Measurements from ENCODE around the gene ZNF614.

DNA sequence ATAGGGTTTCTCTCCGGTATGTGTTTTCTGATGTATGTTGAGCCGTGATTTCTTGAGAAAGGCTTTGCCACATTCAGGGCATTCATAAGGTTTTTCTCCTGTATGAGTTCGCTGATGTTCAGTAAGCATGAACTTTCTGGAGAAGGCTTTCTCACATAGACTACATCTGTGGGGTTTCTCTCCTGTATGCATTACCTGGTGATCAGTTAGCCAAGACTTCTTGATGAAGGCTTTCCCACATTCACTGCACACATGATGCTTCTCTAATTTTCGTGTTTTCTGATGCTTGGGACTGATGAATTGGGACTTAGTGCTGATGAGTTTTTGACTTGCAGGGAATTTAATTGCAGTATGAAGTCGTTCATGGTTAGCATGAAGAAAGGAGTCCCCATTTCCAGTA, 62.6 kb downstream of the ZNF614 start:
- no peak for TF ChIP-seq RCOR1 (conservative IDR thresholded peaks at IDR 0.05; ENCODE audit: low read depth, low read length)
- no peak for TF ChIP-seq RFX5 (IDR thresholded peaks at IDR 0.05; ENCODE audit: low read depth, low read length)
- TF ChIP-seq, protein P1, sequence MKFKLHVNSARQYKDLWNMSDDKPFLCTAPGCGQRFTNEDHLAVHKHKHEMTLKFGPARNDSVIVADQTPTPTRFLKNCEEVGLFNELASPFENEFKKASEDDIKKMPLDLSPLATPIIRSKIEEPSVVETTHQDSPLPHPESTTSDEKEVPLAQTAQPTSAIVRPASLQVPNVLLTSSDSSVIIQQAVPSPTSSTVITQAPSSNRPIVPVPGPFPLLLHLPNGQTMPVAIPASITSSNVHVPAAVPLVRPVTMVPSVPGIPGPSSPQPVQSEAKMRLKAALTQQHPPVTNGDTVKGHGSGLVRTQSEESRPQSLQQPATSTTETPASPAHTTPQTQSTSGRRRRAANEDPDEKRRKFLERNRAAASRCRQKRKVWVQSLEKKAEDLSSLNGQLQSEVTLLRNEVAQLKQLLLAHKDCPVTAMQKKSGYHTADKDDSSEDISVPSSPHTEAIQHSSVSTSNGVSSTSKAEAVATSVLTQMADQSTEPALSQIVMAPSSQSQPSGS (IDR thresholded peaks at IDR 0.05; ENCODE audit: low read length), result no peak
- TF ChIP-seq POLR2AphosphoS5 (IDR thresholded peaks at IDR 0.05; ENCODE audit: low read length), result no peak
- TF ChIP-seq TCF7 (IDR thresholded peaks at IDR 0.05; ENCODE audit: borderline replicate concordance), result no peak
- TF ChIP-seq, protein P2, sequence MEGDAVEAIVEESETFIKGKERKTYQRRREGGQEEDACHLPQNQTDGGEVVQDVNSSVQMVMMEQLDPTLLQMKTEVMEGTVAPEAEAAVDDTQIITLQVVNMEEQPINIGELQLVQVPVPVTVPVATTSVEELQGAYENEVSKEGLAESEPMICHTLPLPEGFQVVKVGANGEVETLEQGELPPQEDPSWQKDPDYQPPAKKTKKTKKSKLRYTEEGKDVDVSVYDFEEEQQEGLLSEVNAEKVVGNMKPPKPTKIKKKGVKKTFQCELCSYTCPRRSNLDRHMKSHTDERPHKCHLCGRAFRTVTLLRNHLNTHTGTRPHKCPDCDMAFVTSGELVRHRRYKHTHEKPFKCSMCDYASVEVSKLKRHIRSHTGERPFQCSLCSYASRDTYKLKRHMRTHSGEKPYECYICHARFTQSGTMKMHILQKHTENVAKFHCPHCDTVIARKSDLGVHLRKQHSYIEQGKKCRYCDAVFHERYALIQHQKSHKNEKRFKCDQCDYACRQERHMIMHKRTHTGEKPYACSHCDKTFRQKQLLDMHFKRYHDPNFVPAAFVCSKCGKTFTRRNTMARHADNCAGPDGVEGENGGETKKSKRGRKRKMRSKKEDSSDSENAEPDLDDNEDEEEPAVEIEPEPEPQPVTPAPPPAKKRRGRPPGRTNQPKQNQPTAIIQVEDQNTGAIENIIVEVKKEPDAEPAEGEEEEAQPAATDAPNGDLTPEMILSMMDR (IDR thresholded peaks at IDR 0.05 in 2 of 3, conservative IDR thresholded peaks at IDR 0.05 in 1 of 3; ENCODE audit: control insufficient read depth in 2 of 3, extremely low read depth in 1 of 3, insufficient read depth in 1 of 3, low read depth in 3 of 3, low read length in 3 of 3), result no peak
- TF ChIP-seq RELA (IDR thresholded peaks at IDR 0.05; ENCODE audit: borderline replicate concordance, partially characterized antibody), result no peak
- no peak for TF ChIP-seq POLR2A (IDR thresholded peaks at IDR 0.05; ENCODE audit: low read depth, low read length)
- no peak for TF ChIP-seq JUND (IDR thresholded peaks at IDR 0.05; ENCODE audit: low read depth, low read length)
- TF ChIP-seq TAF1 (IDR thresholded peaks at IDR 0.05; ENCODE audit: borderline replicate concordance, low read depth, low read length), result no peak
- TF ChIP-seq ZNF24 (IDR thresholded peaks at IDR 0.05), result no peak

Measured in GM12878 (cell line).